Measurements from ENCODE around the gene KRTAP1-3.
"Not testable (repeated sequence)": the region's sequence is repeated elsewhere in the genome, so short reads cannot be mapped to it uniquely, and the experiment has no call there.

KRTAP1-3 gene

GRCh38 chr17:41054556-41054955 lies 19.9 kb upstream of the KRTAP1-3 start:
- not testable (repeated sequence) for H3K4me1 ChIP-seq (ENCODE audit: low read length); H3K27ac ChIP-seq (ENCODE audit: low read length); H3K9ac ChIP-seq (ENCODE audit: low read length); H3F3A ChIP-seq (ENCODE audit: insufficient read depth, low read length); H3K4me3 ChIP-seq (ENCODE audit: low read length); H2AFZ ChIP-seq (ENCODE audit: low read length); H3K36me3 ChIP-seq (replicated peaks; ENCODE audit: insufficient read depth, low read length); H3K9me2 ChIP-seq (replicated peaks; ENCODE audit: insufficient read depth, low read length); DNase-seq; H3K4me2 ChIP-seq (ENCODE audit: low read depth, low read length); H3K9me3 ChIP-seq (replicated peaks; ENCODE audit: insufficient read depth, low read length); H4K20me1 ChIP-seq (ENCODE audit: insufficient read depth, low read length); H3K79me2 ChIP-seq (ENCODE audit: low read length); H3K27me3 ChIP-seq (replicated peaks; ENCODE audit: insufficient read depth, low read length)

DNA sequence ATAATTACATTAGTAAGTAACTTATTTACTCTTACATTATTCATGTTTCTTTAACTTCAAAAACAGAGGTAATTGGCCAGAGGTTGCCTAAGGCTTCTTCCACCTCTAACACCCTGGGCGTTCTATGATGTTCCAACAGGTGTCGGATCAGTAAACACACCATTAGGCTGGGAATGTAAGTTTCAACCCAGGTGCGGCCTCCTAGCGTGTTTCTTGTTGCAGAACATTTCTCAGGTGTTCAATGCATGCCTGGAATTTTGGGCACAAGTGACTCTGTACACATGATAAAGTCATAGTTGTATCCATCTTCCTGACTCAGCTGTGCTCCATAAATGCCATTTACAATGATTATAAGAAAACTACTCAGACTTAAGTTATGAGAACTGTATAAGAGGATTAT lies 19.4 kb upstream of the KRTAP1-3 start:
- Histone ChIP-seq H3K79me2 (ENCODE audit: low read length) (no peaks in the 10 kb centered on the region), H3K9me2 (replicated peaks; ENCODE audit: insufficient read depth, low read length) (no peaks in the 10 kb centered on the region), H3K9me3 (replicated peaks; ENCODE audit: insufficient read depth, low read length) (no peaks in the 10 kb centered on the region), H3K4me3 (ENCODE audit: low read length) (no peak overlapping the region), H2AFZ (ENCODE audit: low read length) (no peak overlapping the region), H3K27ac (ENCODE audit: low read length) (no peak overlapping the region), H3K9ac (ENCODE audit: low read length) (no peak overlapping the region), H3K4me2 (ENCODE audit: low read depth, low read length) (no peak overlapping the region), H3K36me3 (replicated peaks; ENCODE audit: insufficient read depth, low read length) (no peaks in the 10 kb centered on the region), H3F3A (ENCODE audit: insufficient read depth, low read length) (no peaks in the 10 kb centered on the region), H3K27me3 (replicated peaks; ENCODE audit: insufficient read depth, low read length) (no peaks in the 10 kb centered on the region), H3K4me1 (ENCODE audit: low read length) (no peaks in the 10 kb centered on the region), H4K20me1 (ENCODE audit: insufficient read depth, low read length) (no peaks in the 10 kb centered on the region)
- TF ChIP-seq CTCF (IDR thresholded peaks at IDR 0.05; ENCODE audit: low read length) (no peak), EZH2 (optimal IDR thresholded peaks at IDR 0.05; ENCODE audit: low read depth, low read length) (no peak), EZH2phosphoT487 (IDR thresholded peaks at IDR 0.05; ENCODE audit: low read length) (no peak)
- DNase-seq = no peak

GRCh38 chr17:41052566-41052965 lies 17.9 kb upstream of the KRTAP1-3 start:
- Histone ChIP-seq H3K36me3 (replicated peaks; ENCODE audit: insufficient read depth, low read length) (no peaks in the 10 kb centered on the region), H3F3A (ENCODE audit: insufficient read depth, low read length) (no peaks in the 10 kb centered on the region), H3K9ac (ENCODE audit: low read length) (no peak overlapping the region), H3K9me2 (replicated peaks; ENCODE audit: insufficient read depth, low read length) (no peaks in the 10 kb centered on the region), H3K4me2 (ENCODE audit: low read depth, low read length) (no peak overlapping the region), H3K4me1 (ENCODE audit: low read length) (no peaks in the 10 kb centered on the region), H4K20me1 (ENCODE audit: insufficient read depth, low read length) (no peaks in the 10 kb centered on the region), H3K27ac (ENCODE audit: low read length) (no peak overlapping the region), H3K4me3 (ENCODE audit: low read length) (no peak overlapping the region), H3K79me2 (ENCODE audit: low read length) (no peaks in the 10 kb centered on the region), H2AFZ (ENCODE audit: low read length) (no peak overlapping the region), H3K9me3 (replicated peaks; ENCODE audit: insufficient read depth, low read length) (no peaks in the 10 kb centered on the region), H3K27me3 (replicated peaks; ENCODE audit: insufficient read depth, low read length) (no peaks in the 10 kb centered on the region)
- no peak for DNase-seq
- no peak for TF ChIP-seq EZH2phosphoT487 (IDR thresholded peaks at IDR 0.05; ENCODE audit: low read length)
- no peak for TF ChIP-seq EZH2 (optimal IDR thresholded peaks at IDR 0.05; ENCODE audit: low read depth, low read length)

- DNase-seq = no peak
- Histone ChIP-seq H2AFZ (ENCODE audit: low read length) (no peak overlapping the region), H3K36me3 (replicated peaks; ENCODE audit: insufficient read depth, low read length) (no peaks in the 10 kb centered on the region), H3K9ac (ENCODE audit: low read length) (no peak overlapping the region), H3K4me2 (ENCODE audit: low read depth, low read length) (no peak overlapping the region), H3K9me2 (replicated peaks; ENCODE audit: insufficient read depth, low read length) (no peaks in the 10 kb centered on the region), H4K20me1 (ENCODE audit: insufficient read depth, low read length) (no peaks in the 10 kb centered on the region), H3K79me2 (ENCODE audit: low read length) (no peaks in the 10 kb centered on the region), H3K4me1 (ENCODE audit: low read length) (no peaks in the 10 kb centered on the region), H3F3A (ENCODE audit: insufficient read depth, low read length) (no peaks in the 10 kb centered on the region), H3K4me3 (ENCODE audit: low read length) (no peak overlapping the region), H3K27ac (ENCODE audit: low read length) (no peak overlapping the region), H3K27me3 (replicated peaks; ENCODE audit: insufficient read depth, low read length) (no peaks in the 10 kb centered on the region), H3K9me3 (replicated peaks; ENCODE audit: insufficient read depth, low read length) (no peaks in the 10 kb centered on the region)
- TF ChIP-seq CTCF (IDR thresholded peaks at IDR 0.05; ENCODE audit: low read length) (no peak), EZH2phosphoT487 (IDR thresholded peaks at IDR 0.05; ENCODE audit: low read length) (no peak), EZH2 (optimal IDR thresholded peaks at IDR 0.05; ENCODE audit: low read depth, low read length) (no peak)
Measured at GRCh38 chr17:41049110-41049509, 14.4 kb upstream of the KRTAP1-3 start.

All from MM.1S (cell line).